HepG2 (cell line): ENCODE data around the gene PDE4D. TPM values are rescaled to one million over a fixed set of nuclear protein-coding genes. Genes with fewer than 3 reads are reported as not detected.

Source experiments
- ATAC-seq: fragments of 200-7000 bp; cut with Tn5 transposase; 3 replicates; pipeline ENCODE4 v1.9.1; 2020; ENCODE audit warnings: mild to moderate bottlenecking, moderate library complexity
- BruUV-seq: library from RNA; stranded (reverse); fragments of 400-500 nt; replicated peaks from 2 replicates; lab custom pipeline; 2021; lab: Mats Ljungman, UMichigan
- CTCF ChIA-PET: fragments of 300-600 bp; formaldehyde crosslinking; extraction: SDS; loops from one replicate; lab custom pipeline; 2021; ENCODE audit warnings: low total read pairs, inconsistent platforms, low intra/inter-chr PET ratio; lab: Yijun Ruan, JAX
- POLR2A ChIA-PET: fragments of 350-600 bp; sonication (Branson Sonifier 250); formaldehyde crosslinking; loops from one replicate; lab custom pipeline; 2020; ENCODE audit warnings: antibody characterized with exemption, inconsistent platforms; lab: Yijun Ruan, JAX
- DNase-seq: peaks from one replicate; pipeline ENCODE4 v3.0.0-alpha.2; 2015; ENCODE audit warnings: low spot score
- FAIRE-seq: peaks from 3 replicates; lab custom pipeline; 2011; peaks lifted over from hg19 to GRCh38; lab: Jason Lieb, UNC
- H2AFZ ChIP-seq: one replicate; pipeline ENCODE4 v1.6.1; 2011; ENCODE audit warnings: low read length, inconsistent platforms
- H3K27ac ChIP-seq: fragments of 300-600 bp; 3 replicates; pipeline ENCODE4 v1.8.0; 2011; ENCODE audit warnings: mixed run types, mild to moderate bottlenecking, mixed read lengths, low read length, inconsistent platforms; ENCODE audit not compliant: insufficient read depth; ENCODE audit errors: extremely low read length
- H3K27me3 ChIP-seq, 2 experiments: fragments of 200-600 bp in 1 of 2; 2 replicates in 1 of 2; 3 replicates in 1 of 2; pipeline versions ENCODE4 v1.6.0 to v1.8.0; 2011; ENCODE audit warnings: low read length in 2 of 2, mild to moderate bottlenecking in 2 of 2, moderate library complexity in 2 of 2, inconsistent platforms in 1 of 2; ENCODE audit not compliant: insufficient read depth in 2 of 2, control insufficient read depth in 1 of 2
- H3K36me3 ChIP-seq, 2 experiments: fragments of 200-600 bp in 1 of 2; replicated peaks in 1 of 2; 2 replicates in 1 of 2; 3 replicates in 1 of 2; pipeline versions ENCODE4 v1.5.1 to v1.8.0; 2011; ENCODE audit warnings: low read length in 2 of 2, inconsistent platforms in 1 of 2; ENCODE audit not compliant: insufficient read depth in 2 of 2, control insufficient read depth in 1 of 2
- H3K4me1 ChIP-seq: 2 replicates; pipeline ENCODE4 v1.5.1; 2012; ENCODE audit warnings: low read length, inconsistent platforms; ENCODE audit not compliant: insufficient read depth
- H3K4me2 ChIP-seq: 2 replicates; pipeline ENCODE4 v1.6.0; 2011; ENCODE audit warnings: low read depth, low read length, inconsistent platforms
- H3K4me3 ChIP-seq, 3 experiments: fragments of 200-600 bp in 1 of 3; sonication (generic), shearing (Covaris generic) in 1 of 3; replicated peaks in 1 of 3; 2 replicates each; pipeline ENCODE4 v1.5.1; 2011 to 2016; ENCODE audit warnings: low read length in 3 of 3, inconsistent platforms in 2 of 3, low read depth in 2 of 3, mild to moderate bottlenecking in 2 of 3, control low read depth in 1 of 3, mixed read lengths in 1 of 3; ENCODE audit not compliant: insufficient read depth in 1 of 3
- H3K79me2 ChIP-seq: one replicate; pipeline ENCODE4 v1.6.1; 2011; ENCODE audit warnings: low read length, inconsistent platforms; ENCODE audit not compliant: insufficient read depth
- H3K9ac ChIP-seq: 2 replicates; pipeline ENCODE4 v1.6.0; 2011; ENCODE audit warnings: mild to moderate bottlenecking, low read depth, low read length, inconsistent platforms; ENCODE audit not compliant: insufficient read depth
- H3K9me3 ChIP-seq: 2 replicates; pipeline ENCODE4 v1.5.1; 2012; ENCODE audit warnings: mild to moderate bottlenecking, low read length
- H4K20me1 ChIP-seq: 2 replicates; pipeline ENCODE4 v1.6.0; 2011; ENCODE audit warnings: inconsistent platforms, mild to moderate bottlenecking, low read length, moderate library complexity; ENCODE audit not compliant: insufficient read depth
- CBX2 ChIP-seq, 2 experiments: fragments of 200-600 bp in 1 of 2; sonication (generic); formaldehyde crosslinking in 1 of 2; IDR thresholded peaks; 2 replicates each; pipeline versions ENCODE4 v1.7.0 to v1.8.1; 2018 to 2022; ENCODE audit warnings: low read depth in 2 of 2, low read length in 1 of 2, mild to moderate bottlenecking in 1 of 2, missing genetic modification reagents in 1 of 2
- DNMT1 ChIP-seq: sonication (generic); formaldehyde crosslinking; IDR thresholded peaks from 2 replicates; pipeline ENCODE4 v1.5.1; 2020; ENCODE audit warnings: mild to moderate bottlenecking, missing genetic modification reagents
- KLF13 ChIP-seq: sonication (generic); formaldehyde crosslinking; IDR thresholded peaks from 2 replicates; pipeline ENCODE4 v1.4.0; 2020; ENCODE audit warnings: mild to moderate bottlenecking, missing genetic modification reagents
- RAD21 ChIP-seq: fragments of 450-650 bp; formaldehyde crosslinking; IDR thresholded peaks from 2 replicates; pipeline ENCODE4 v1.5.0; 2020; ENCODE audit warnings: mild to moderate bottlenecking
- RFX5 ChIP-seq: IDR thresholded peaks from 2 replicates; pipeline ENCODE4 v1.6.1; 2011; ENCODE audit warnings: low read depth, low read length, improper control_type of control experiment
- SOX6 ChIP-seq, 2 experiments: fragments of 450-650 bp in 1 of 2; sonication (generic) in 1 of 2; formaldehyde crosslinking in 1 of 2; IDR thresholded peaks; 2 replicates each; pipeline versions ENCODE4 v1.4.0 to v1.6.1; 2017 to 2020; ENCODE audit warnings: antibody characterized with exemption in 1 of 2, mild to moderate bottlenecking in 1 of 2, missing genetic modification reagents in 1 of 2
- U2AF2 ChIP-seq: fragments of 200-400 bp; formaldehyde crosslinking; IDR thresholded peaks from 2 replicates; pipeline ENCODE4 v1.6.1; 2017; ENCODE audit warnings: low read depth, mild to moderate bottlenecking, low read length
- ZC3H13 ChIP-seq: sonication (generic); formaldehyde crosslinking; IDR thresholded peaks from 2 replicates; pipeline ENCODE4 v1.8.1; 2023; ENCODE audit warnings: mild to moderate bottlenecking, missing genetic modification reagents, moderate library complexity
- ZFX ChIP-seq: sonication (generic); formaldehyde crosslinking; IDR thresholded peaks from 2 replicates; pipeline ENCODE4 v1.4.0; 2020; ENCODE audit warnings: mild to moderate bottlenecking, low read depth, missing genetic modification reagents, moderate library complexity
- ZNF557 ChIP-seq: sonication (generic); formaldehyde crosslinking; IDR thresholded peaks from 2 replicates; pipeline ENCODE4 v1.4.0; 2020; ENCODE audit warnings: missing genetic modification reagents
- ZNF672 ChIP-seq: sonication (generic); formaldehyde crosslinking; IDR thresholded peaks from 2 replicates; pipeline ENCODE4 v1.8.1; 2022; ENCODE audit warnings: missing genetic modification reagents
- WGBS: methylation state at CpG from one replicate; pipeline ENCODE4 v1.1.6; 2017; ENCODE audit warnings: low lambda C conversion rate; 5-methylcytosine and 5-hydroxymethylcytosine counted together
- in situ Hi-C: cut with HindIII; loops from 2 replicates; pipeline ENCODE4 v1.10.0; 2017; ENCODE audit warnings: low pct_unique_long_range_greater_than_20kb; ENCODE audit not compliant: extremely low pct_ligation_motif_present
- intact Hi-C: fragments of 100-400 bp; cut with micrococcal nuclease; formaldehyde crosslinking; loops from one replicate; pipeline ENCODE4 v1.10.0; 2022; ENCODE audit not compliant: unreplicated experiment
- polyA plus RNA-seq, 8 experiments: library from polyadenylated mRNA; depleted of rRNA in 3 of 8; stranded (reverse) in 7 of 8; unstranded in 1 of 8; fragments of >200 nt; fragmentation: Illumina TruSeq in 4 of 8; extraction: Trizol in 4 of 8; gene quantifications; 2 replicates each; pipeline versions ENCODE4 v1.2.1 to v1.2.3, GENCODE V29; 2011 to 2016; ENCODE audit warnings: low read depth in 4 of 8, missing spikeins in 1 of 8, mixed read lengths in 1 of 8; ENCODE audit not compliant: insufficient read depth in 1 of 8
- total RNA-seq, 5 experiments: library from RNA; depleted of rRNA; stranded (reverse); fragments of >200 nt; fragmentation: Illumina TruSeq; extraction: Trizol; gene quantifications; 2 replicates each; pipeline ENCODE4 v1.2.3, GENCODE V29; 2016; ENCODE audit warnings: low read depth in 1 of 5
- TF ChIP-seq, protein P1 (sequence below): sonication (generic); formaldehyde crosslinking; IDR thresholded peaks from 2 replicates; pipeline ENCODE4 v1.5.1; 2020; ENCODE audit warnings: missing genetic modification reagents, mild to moderate bottlenecking, borderline replicate concordance
- TF ChIP-seq, protein P2 (sequence below): sonication (generic); formaldehyde crosslinking; IDR thresholded peaks from 2 replicates; pipeline ENCODE4 v1.4.0; 2020; ENCODE audit warnings: missing genetic modification reagents
- TF ChIP-seq, protein P3 (sequence below): sonication (generic); formaldehyde crosslinking; IDR thresholded peaks from 2 replicates; pipeline ENCODE4 v1.5.0; 2020; ENCODE audit warnings: missing genetic modification reagents
- TF ChIP-seq, protein P4 (sequence below): sonication (generic); formaldehyde crosslinking; IDR thresholded peaks from 2 replicates; pipeline ENCODE4 v1.9.0; 2022; ENCODE audit warnings: missing genetic modification reagents, mild to moderate bottlenecking, borderline replicate concordance

The PDE4D gene
- total and polyA plus RNA-seq, 2 of the 13 experiments (the other 11 are each of a cell fraction or from before 2014, with no cell fraction given), result 7.0 to 12.2 TPM

DNA sequence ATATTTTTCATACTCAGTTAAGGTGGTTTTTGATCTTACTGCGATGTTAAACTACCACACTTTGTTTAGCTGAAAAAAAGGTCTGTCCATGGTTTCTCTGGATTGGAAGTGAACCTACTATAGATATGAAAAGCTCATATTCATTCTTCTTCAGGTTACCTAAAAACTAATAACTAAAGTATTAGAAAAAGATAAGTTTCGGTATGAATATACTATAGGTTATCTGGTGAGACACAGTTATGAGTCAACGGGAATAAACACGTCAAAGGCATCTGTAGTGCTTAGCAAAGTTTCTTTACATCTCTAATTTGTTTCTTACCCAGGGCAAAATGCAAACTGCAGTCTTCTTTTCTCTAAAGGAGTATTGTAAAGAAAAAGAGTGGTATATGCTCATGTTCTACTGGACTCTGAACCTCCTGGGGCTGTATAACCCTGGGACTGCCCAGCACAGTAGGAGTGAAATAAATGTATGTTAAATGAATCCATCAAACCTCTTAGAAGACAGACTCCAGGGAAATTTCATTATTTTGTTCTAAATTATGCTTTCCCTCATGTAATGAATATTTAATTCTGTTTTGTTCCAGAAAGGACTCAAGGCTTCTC lies 521.9 kb downstream of the PDE4D start:
- H3K9me3 ChIP-seq, result peaks cover 15% of the 10 kb centered on the region
- no peak for DNase-seq
- FAIRE-seq, result no peak
- TF ChIP-seq U2AF2 (no peak), ZNF672 (CRISPR knock-in tag) (no peak), ZC3H13 (CRISPR knock-in tag) (no peak), CBX2 (IDR thresholded peaks at IDR 0.05; ENCODE audit: low read depth, low read length) (no peak), CBX2 (CRISPR knock-in tag; IDR thresholded peaks at IDR 0.05; ENCODE audit: low read depth) (no peak), SOX6 (IDR thresholded peaks at IDR 0.05) (no peak), SOX6 (CRISPR knock-in tag; IDR thresholded peaks at IDR 0.05) (no peak), DNMT1 (CRISPR knock-in tag) (no peak), ZFX (CRISPR knock-in tag) (no peak), ZNF557 (no peak), RFX5 (no peak), KLF13 (no peak), RAD21 (CRISPR knock-in tag) (no peak)
- TF ChIP-seq, protein P1, sequence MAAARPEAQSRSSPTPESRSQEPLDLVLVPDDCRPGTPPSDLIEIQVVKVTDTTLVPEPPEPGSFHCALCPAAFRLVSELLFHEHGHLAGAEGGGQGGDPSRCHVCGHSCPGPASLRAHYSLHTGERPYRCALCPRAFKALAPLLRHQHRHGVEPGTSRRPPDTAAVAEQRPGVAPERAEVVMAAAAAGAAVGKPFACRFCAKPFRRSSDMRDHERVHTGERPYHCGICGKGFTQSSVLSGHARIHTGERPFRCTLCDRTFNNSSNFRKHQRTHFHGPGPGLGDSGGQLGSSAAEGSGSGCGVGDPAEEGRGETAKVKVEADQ, result no peak
- TF ChIP-seq, protein P2, sequence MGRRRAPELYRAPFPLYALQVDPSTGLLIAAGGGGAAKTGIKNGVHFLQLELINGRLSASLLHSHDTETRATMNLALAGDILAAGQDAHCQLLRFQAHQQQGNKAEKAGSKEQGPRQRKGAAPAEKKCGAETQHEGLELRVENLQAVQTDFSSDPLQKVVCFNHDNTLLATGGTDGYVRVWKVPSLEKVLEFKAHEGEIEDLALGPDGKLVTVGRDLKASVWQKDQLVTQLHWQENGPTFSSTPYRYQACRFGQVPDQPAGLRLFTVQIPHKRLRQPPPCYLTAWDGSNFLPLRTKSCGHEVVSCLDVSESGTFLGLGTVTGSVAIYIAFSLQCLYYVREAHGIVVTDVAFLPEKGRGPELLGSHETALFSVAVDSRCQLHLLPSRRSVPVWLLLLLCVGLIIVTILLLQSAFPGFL (CRISPR knock-in tag), result no peak
- TF ChIP-seq, protein P3, sequence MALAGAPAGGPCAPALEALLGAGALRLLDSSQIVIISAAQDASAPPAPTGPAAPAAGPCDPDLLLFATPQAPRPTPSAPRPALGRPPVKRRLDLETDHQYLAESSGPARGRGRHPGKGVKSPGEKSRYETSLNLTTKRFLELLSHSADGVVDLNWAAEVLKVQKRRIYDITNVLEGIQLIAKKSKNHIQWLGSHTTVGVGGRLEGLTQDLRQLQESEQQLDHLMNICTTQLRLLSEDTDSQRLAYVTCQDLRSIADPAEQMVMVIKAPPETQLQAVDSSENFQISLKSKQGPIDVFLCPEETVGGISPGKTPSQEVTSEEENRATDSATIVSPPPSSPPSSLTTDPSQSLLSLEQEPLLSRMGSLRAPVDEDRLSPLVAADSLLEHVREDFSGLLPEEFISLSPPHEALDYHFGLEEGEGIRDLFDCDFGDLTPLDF, result no peak
- TF ChIP-seq, protein P4, sequence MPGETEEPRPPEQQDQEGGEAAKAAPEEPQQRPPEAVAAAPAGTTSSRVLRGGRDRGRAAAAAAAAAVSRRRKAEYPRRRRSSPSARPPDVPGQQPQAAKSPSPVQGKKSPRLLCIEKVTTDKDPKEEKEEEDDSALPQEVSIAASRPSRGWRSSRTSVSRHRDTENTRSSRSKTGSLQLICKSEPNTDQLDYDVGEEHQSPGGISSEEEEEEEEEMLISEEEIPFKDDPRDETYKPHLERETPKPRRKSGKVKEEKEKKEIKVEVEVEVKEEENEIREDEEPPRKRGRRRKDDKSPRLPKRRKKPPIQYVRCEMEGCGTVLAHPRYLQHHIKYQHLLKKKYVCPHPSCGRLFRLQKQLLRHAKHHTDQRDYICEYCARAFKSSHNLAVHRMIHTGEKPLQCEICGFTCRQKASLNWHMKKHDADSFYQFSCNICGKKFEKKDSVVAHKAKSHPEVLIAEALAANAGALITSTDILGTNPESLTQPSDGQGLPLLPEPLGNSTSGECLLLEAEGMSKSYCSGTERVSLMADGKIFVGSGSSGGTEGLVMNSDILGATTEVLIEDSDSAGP (CRISPR knock-in tag), result no peak
- no peaks in the 10 kb centered on the region for H3K4me1 ChIP-seq
- no TSS peak for BruUV-seq
- H3K27ac ChIP-seq, result no peak overlapping the region
- CTCF ChIA-PET, result no interaction called here
- in situ Hi-C loops (loop anchor here (25.0 kb wide), 1 partner anchor 484 kb away; no protein-coding TSS in a partner anchor), intact Hi-C loops (no loop called here)
- no peaks in the 10 kb centered on the region for H3K79me2 ChIP-seq
- POLR2A ChIA-PET, result no interaction called here
- WGBS, result 69% methylated on average over 4 of the region's 4 CpGs
- H3K4me3 ChIP-seq, result no peak overlapping the region
- ATAC-seq, result no peak
- no peak overlapping the region for H2AFZ ChIP-seq
- no peaks in the 10 kb centered on the region for H3K27me3 ChIP-seq
- no peaks in the 10 kb centered on the region for H3K36me3 ChIP-seq
- H3K9ac ChIP-seq, result no peak overlapping the region
- no peaks in the 10 kb centered on the region for H4K20me1 ChIP-seq
- H3K4me2 ChIP-seq, result no peak overlapping the region
